GM12878 (cell line): Measurements from ENCODE around the gene LYPD5. TPM values are rescaled to one million over a fixed set of nuclear protein-coding genes. Genes with fewer than 3 reads are reported as not detected.

ENCODE experiments used
- ASH2L ChIP-seq: fragments of 300-600, 200-600 bp; sonication (generic); IDR thresholded peaks from 2 replicates; pipeline ENCODE4 v1.6.1; 2017; ENCODE audit warnings: low read depth, mild to moderate bottlenecking, borderline replicate concordance
- ATF7 ChIP-seq: fragments of 450-650 bp; IDR thresholded peaks from 2 replicates; pipeline ENCODE4 v1.6.1; 2016; ENCODE audit warnings: low read depth, mild to moderate bottlenecking
- BACH1 ChIP-seq: fragments of 450-650 bp; IDR thresholded peaks from 2 replicates; pipeline ENCODE4 v1.6.1; 2017; ENCODE audit warnings: mild to moderate bottlenecking, borderline replicate concordance
- BCL3 ChIP-seq: IDR thresholded peaks from 2 replicates; pipeline ENCODE4 v1.6.1; 2011; ENCODE audit warnings: borderline replicate concordance, low read depth, mild to moderate bottlenecking, moderate library complexity, low read length; ENCODE audit not compliant: insufficient read depth, poor library complexity, severe bottlenecking
- BMI1 ChIP-seq: fragments of 450-650 bp; IDR thresholded peaks from 2 replicates; pipeline ENCODE4 v1.6.1; 2016; ENCODE audit warnings: mild to moderate bottlenecking, moderate library complexity, borderline replicate concordance
- CEBPB ChIP-seq, 2 experiments: fragments of 150-350 bp in 1 of 2; IDR thresholded peaks; 2 replicates each; pipeline ENCODE4 v1.6.1; 2012 to 2014; ENCODE audit warnings: low read depth in 2 of 2, low read length in 2 of 2, borderline replicate concordance in 1 of 2, inconsistent platforms in 1 of 2
- CHD4 ChIP-seq: fragments of 200-600 bp; sonication (generic); IDR thresholded peaks from 2 replicates; pipeline ENCODE4 v1.6.1; 2016; ENCODE audit warnings: mild to moderate bottlenecking
- CREM ChIP-seq: IDR thresholded peaks from 2 replicates; pipeline ENCODE4 v1.6.1; 2014; ENCODE audit warnings: antibody characterized with exemption, low read depth
- CTCF ChIP-seq, 3 experiments: IDR thresholded peaks in 2 of 3; conservative IDR thresholded peaks in 1 of 3; 2 replicates each; pipeline ENCODE4 v1.5.1; 2011; ENCODE audit warnings: low read depth in 3 of 3, low read length in 3 of 3, mild to moderate bottlenecking in 3 of 3, control low read depth in 2 of 3, moderate library complexity in 2 of 3, inconsistent platforms in 1 of 3, mixed read lengths in 1 of 3; ENCODE audit not compliant: control insufficient read depth in 2 of 3, insufficient read depth in 1 of 3; ENCODE audit errors: extremely low read depth in 1 of 3
- EED ChIP-seq: sonication (generic); IDR thresholded peaks from 2 replicates; pipeline ENCODE4 v1.6.1; 2016; ENCODE audit warnings: antibody characterized with exemption, low read depth
- EGR1 ChIP-seq, 2 experiments: IDR thresholded peaks; 1 replicate in 1 of 2; 2 replicates in 1 of 2; pipeline ENCODE4 v1.6.1; 2011 to 2012; ENCODE audit warnings: low read depth in 2 of 2, low read length in 2 of 2, borderline replicate concordance in 1 of 2, mild to moderate bottlenecking in 1 of 2, moderate library complexity in 1 of 2
- EP300 ChIP-seq, 2 experiments: fragments of 150-350 bp in 1 of 2; IDR thresholded peaks; 2 replicates each; pipeline ENCODE4 v1.6.1; 2011 to 2012; ENCODE audit warnings: low read depth in 2 of 2, low read length in 2 of 2, borderline replicate concordance in 1 of 2, improper control_type of control experiment in 1 of 2, inconsistent platforms in 1 of 2; ENCODE audit not compliant: control insufficient read depth in 1 of 2
- ETV6 ChIP-seq, 2 experiments: fragments of 450-650 bp in 1 of 2; IDR thresholded peaks in 1 of 2; conservative IDR thresholded peaks in 1 of 2; 2 replicates each; pipeline ENCODE4 v1.6.1; 2014; ENCODE audit warnings: antibody characterized with exemption in 1 of 2, borderline replicate concordance in 1 of 2, low read depth in 1 of 2, mild to moderate bottlenecking in 1 of 2, moderate library complexity in 1 of 2
- EZH2 ChIP-seq: IDR thresholded peaks from 2 replicates; pipeline ENCODE4 v1.6.1; 2012; ENCODE audit warnings: low read depth, mild to moderate bottlenecking, control low read depth, inconsistent platforms, low read length, borderline replicate concordance; ENCODE audit not compliant: control insufficient read depth
- IKZF1 ChIP-seq: fragments of 450-650 bp; conservative IDR thresholded peaks from 2 replicates; pipeline ENCODE4 v1.6.1; 2017; ENCODE audit warnings: antibody characterized with exemption, mild to moderate bottlenecking
- IKZF2 ChIP-seq, 2 experiments: fragments of 450-650 bp; IDR thresholded peaks; 2 replicates each; pipeline ENCODE4 v1.6.1; 2017; ENCODE audit warnings: mild to moderate bottlenecking in 2 of 2, moderate library complexity in 2 of 2
- NFXL1 ChIP-seq: fragments of 450-650 bp; IDR thresholded peaks from 2 replicates; pipeline ENCODE4 v1.6.1; 2017; ENCODE audit warnings: antibody characterized with exemption, mild to moderate bottlenecking, borderline replicate concordance
- POLR2AphosphoS2 ChIP-seq: IDR thresholded peaks from 2 replicates; pipeline ENCODE4 v1.6.1; 2011; ENCODE audit warnings: low read depth, mild to moderate bottlenecking, low read length, improper control_type of control experiment, moderate library complexity
- POU2F2 ChIP-seq: IDR thresholded peaks from 3 replicates; pipeline ENCODE4 v1.6.1; 2011; ENCODE audit warnings: low read depth, mild to moderate bottlenecking, low read length, borderline replicate concordance
- RUNX3 ChIP-seq: IDR thresholded peaks from 2 replicates; pipeline ENCODE4 v1.6.1; 2012; ENCODE audit warnings: low read length, inconsistent platforms
- SPI1 ChIP-seq: IDR thresholded peaks from 2 replicates; pipeline ENCODE4 v1.6.1; 2011; ENCODE audit warnings: low read depth, mild to moderate bottlenecking, low read length, moderate library complexity, borderline replicate concordance; ENCODE audit not compliant: insufficient read depth
- SRF ChIP-seq, 2 experiments: IDR thresholded peaks; 2 replicates each; pipeline ENCODE4 v1.6.1; 2011; ENCODE audit warnings: low read depth in 2 of 2, low read length in 2 of 2, mild to moderate bottlenecking in 1 of 2, moderate library complexity in 1 of 2
- TCF3 ChIP-seq: IDR thresholded peaks from 2 replicates; pipeline ENCODE4 v1.6.1; 2012; ENCODE audit warnings: low read depth, mild to moderate bottlenecking, low read length, borderline replicate concordance; ENCODE audit not compliant: insufficient read depth
- TCF7 ChIP-seq: IDR thresholded peaks from 2 replicates; pipeline ENCODE4 v1.6.1; 2014; ENCODE audit warnings: antibody characterized with exemption, borderline replicate concordance
- YY1 ChIP-seq: IDR thresholded peaks from 2 replicates; pipeline ENCODE4 v1.6.1; 2011; ENCODE audit warnings: low read depth, mild to moderate bottlenecking, low read length
- ZBED1 ChIP-seq: IDR thresholded peaks from 2 replicates; pipeline ENCODE4 v1.6.1; 2016; ENCODE audit warnings: borderline replicate concordance
- ZNF24 ChIP-seq: fragments of 450-650 bp; IDR thresholded peaks from 2 replicates; pipeline ENCODE4 v1.6.1; 2017; ENCODE audit warnings: antibody characterized with exemption, mild to moderate bottlenecking
- ZSCAN29 ChIP-seq: fragments of 450-650 bp; IDR thresholded peaks from 2 replicates; pipeline ENCODE4 v1.6.1; 2017; ENCODE audit warnings: mild to moderate bottlenecking, moderate library complexity
- polyA plus RNA-seq, 11 experiments: library from polyadenylated mRNA; depleted of rRNA in 4 of 11; unstranded in 6 of 11; stranded (reverse) in 5 of 11; fragments of >200 nt; fragmentation: Nextera tagmentation in 4 of 11; fragmentation: Illumina TruSeq in 1 of 11; extraction: Ambion mirVana in 4 of 11; extraction: Trizol in 1 of 11; gene quantifications; 1 replicate in 1 of 11; 2 replicates in 10 of 11; pipeline versions ENCODE4 v1.2.1 to v1.2.3, GENCODE V29; 2011 to 2016; ENCODE audit warnings: inconsistent platforms in 2 of 11, missing spikeins in 2 of 11, low read depth in 1 of 11
- total RNA-seq, 4 experiments: library from RNA; depleted of rRNA in 3 of 4; stranded (reverse); fragments of >200 nt in 3 of 4; fragmentation: Illumina TruSeq in 1 of 4; extraction: Trizol in 1 of 4; gene quantifications; 2 replicates each; pipeline versions ENCODE4 v1.2.1 to v1.2.3, GENCODE V29; 2013 to 2021

LYPD5 gene
- total and polyA plus RNA-seq, 10 of the 15 experiments (the other 5 are each of a cell fraction or from before 2014, with no cell fraction given) = 0.04 to 2.2 (median 0.69) TPM; not detected in 1

- TF ChIP-seq EGR1 (IDR thresholded peaks at IDR 0.05; ENCODE audit: borderline replicate concordance in 1 of 2, low read depth in 2 of 2, low read length in 2 of 2) = no peak
- no peak for TF ChIP-seq NFXL1
- TF ChIP-seq TCF7 = no peak
- no peak for TF ChIP-seq CHD4
- no peak for TF ChIP-seq ZNF24
- 0 out of 2 replicates have a peak, but pooled peaks have one; percentile 20 for TF ChIP-seq YY1
- no peak for TF ChIP-seq BMI1
- peak in 1 of 2 experiments; percentile 34; a peak in 1 of 4 replicates for TF ChIP-seq ETV6 (conservative IDR thresholded peaks at IDR 0.05 in 1 of 2, IDR thresholded peaks at IDR 0.05 in 1 of 2; ENCODE audit: borderline replicate concordance in 1 of 2, low read depth in 1 of 2)
- TF ChIP-seq TCF3 = no peak
- TF ChIP-seq RUNX3 = peak; percentile 76
- peak; percentile 30 to 59; a peak in 2 of 4 replicates for TF ChIP-seq IKZF2 (IDR thresholded peaks at IDR 0.05)
- peak; percentile 82 for TF ChIP-seq IKZF1
- peak; percentile 54; the same call in 1 of the 2 replicates for TF ChIP-seq ATF7
- TF ChIP-seq BACH1 = no peak
- no peak for TF ChIP-seq POLR2AphosphoS2
- TF ChIP-seq SPI1 = no peak
- TF ChIP-seq ZSCAN29 = no peak
- peak; percentile 58 for TF ChIP-seq BCL3
- peak; percentile 47 to 59; a peak in 2 of 4 replicates for TF ChIP-seq EP300 (IDR thresholded peaks at IDR 0.05; ENCODE audit: borderline replicate concordance in 1 of 2, control insufficient read depth in 1 of 2, low read depth in 2 of 2, low read length in 2 of 2)
- TF ChIP-seq CEBPB (IDR thresholded peaks at IDR 0.05; ENCODE audit: borderline replicate concordance in 1 of 2, low read depth in 2 of 2, low read length in 2 of 2) = no peak
- TF ChIP-seq ZBED1 = peak; percentile 59; the same call in 1 of the 2 replicates
- no peak for TF ChIP-seq POU2F2
- 0 out of 4 replicates have a peak, but pooled peaks of 1 of the 2 experiments have one; percentile 19 for TF ChIP-seq SRF (IDR thresholded peaks at IDR 0.05; ENCODE audit: low read depth in 2 of 2, low read length in 2 of 2)
- TF ChIP-seq CREM = 0 out of 2 replicates have a peak, but pooled peaks have one; percentile 27
- TF ChIP-seq CTCF (IDR thresholded peaks at IDR 0.05 in 2 of 3, conservative IDR thresholded peaks at IDR 0.05 in 1 of 3; ENCODE audit: control insufficient read depth in 2 of 3, extremely low read depth in 1 of 3, insufficient read depth in 1 of 3, low read depth in 3 of 3, low read length in 3 of 3) = no peak
- TF ChIP-seq EED = peak; percentile 76
- no peak for TF ChIP-seq EZH2
- no peak for TF ChIP-seq ASH2L
Measured at GRCh38 chr19:43747557-43748204, 54.6 kb downstream of the LYPD5 start (continued).
